Measurements from ENCODE around the gene PRKCH. TPM values are rescaled to one million over a fixed set of nuclear protein-coding genes. Genes with fewer than 3 reads are reported as not detected.

PRKCH gene
- total and polyA plus RNA-seq, 2 donors from 2014 or later, result 8.3 to 47.0 TPM

- intact Hi-C loops (cut with DNase I), result no loop called here
- Histone ChIP-seq H3K27ac (ENCODE audit: low read depth in 2 of 2, low read length in 2 of 2) (peak overlapping the region; percentile 33 to 98), H3K4me1 (ENCODE audit: control insufficient read depth in 2 of 3, insufficient read depth in 2 of 3, low read depth in 1 of 3, low read length in 3 of 3) (peaks cover 6 to 74% (median 51%) of the 10 kb centered on the region in 3 donors), H3K36me3 (ENCODE audit: control insufficient read depth in 2 of 3, insufficient read depth in 3 of 3, low read length in 3 of 3) (no peaks in the 10 kb centered on the region), H3K4me3 (ENCODE audit: low read length in 3 of 3) (no peak overlapping the region), H3K9ac (ENCODE audit: low read length in 3 of 3) (peak overlapping the region in 1 of 3 donors; percentile 17), H3K9me3 (ENCODE audit: control insufficient read depth in 2 of 3, insufficient read depth in 1 of 3, low read length in 3 of 3) (no peaks in the 10 kb centered on the region), H3K27me3 (ENCODE audit: control insufficient read depth, insufficient read depth, low read length) (no peaks in the 10 kb centered on the region)
- DNase-seq (no peak), FAIRE-seq (no peak)
- no peak for TF ChIP-seq CTCF (IDR thresholded peaks at IDR 0.05; ENCODE audit: borderline replicate concordance, extremely low read depth, insufficient read depth)
Observed at GRCh38 chr14:61565836-61566536, 244.6 kb downstream of the PRKCH start.

DNA sequence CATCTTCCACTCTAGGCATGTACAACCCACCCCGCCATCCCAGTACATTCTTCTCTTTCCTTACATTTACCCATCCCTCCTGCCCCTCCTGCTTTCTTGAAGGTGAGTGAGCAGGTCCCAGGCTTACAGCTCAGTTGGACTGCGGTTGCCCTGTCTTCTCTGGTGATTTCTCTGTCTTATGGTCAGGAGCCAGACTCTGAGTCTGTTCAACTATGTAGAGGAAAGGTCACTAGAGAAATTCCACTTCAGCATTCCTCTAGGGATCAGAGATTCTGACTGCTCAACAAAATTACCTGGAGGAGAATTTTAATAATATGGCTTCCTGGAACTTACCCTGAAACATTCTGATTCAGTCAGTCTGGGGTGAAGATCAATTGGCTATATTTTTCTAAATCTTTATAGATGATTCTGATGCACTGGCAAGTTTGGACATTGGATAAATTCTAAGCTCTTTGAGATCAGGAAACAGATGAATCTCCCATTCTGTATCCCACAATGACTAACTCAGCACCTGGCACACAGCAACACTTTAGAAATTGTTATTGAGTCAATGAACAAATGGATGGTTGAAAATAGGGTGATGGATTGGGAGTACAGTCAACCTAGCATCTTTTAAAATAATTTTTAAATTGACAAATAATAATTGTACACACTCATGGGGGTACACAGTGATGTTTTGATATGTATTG, 245.3 kb downstream of the PRKCH start:
- Histone ChIP-seq H3K27me3 (ENCODE audit: control insufficient read depth, insufficient read depth, low read length) (no peaks in the 10 kb centered on the region), H3K27ac (ENCODE audit: low read depth in 2 of 2, low read length in 2 of 2) (peak overlapping the region; percentile 33 to 98), H3K36me3 (ENCODE audit: control insufficient read depth in 2 of 3, insufficient read depth in 3 of 3, low read length in 3 of 3) (no peaks in the 10 kb centered on the region), H3K9me3 (ENCODE audit: control insufficient read depth in 2 of 3, insufficient read depth in 1 of 3, low read length in 3 of 3) (no peaks in the 10 kb centered on the region), H3K4me1 (ENCODE audit: control insufficient read depth in 2 of 3, insufficient read depth in 2 of 3, low read depth in 1 of 3, low read length in 3 of 3) (peaks cover 6 to 67% (median 44%) of the 10 kb centered on the region in 3 donors), H3K9ac (ENCODE audit: low read length in 3 of 3) (peak overlapping the region in 1 of 3 donors; percentile 17), H3K4me3 (ENCODE audit: low read length in 3 of 3) (no peak overlapping the region)
- no peak for FAIRE-seq
- intact Hi-C loops (cut with DNase I), result no loop called here
- peak in 1 of 5 donors; percentile 34 for DNase-seq
- TF ChIP-seq CTCF (IDR thresholded peaks at IDR 0.05; ENCODE audit: borderline replicate concordance, extremely low read depth, insufficient read depth), result no peak

- TF ChIP-seq CTCF (IDR thresholded peaks at IDR 0.05; ENCODE audit: borderline replicate concordance, extremely low read depth, insufficient read depth), result no peak
- Histone ChIP-seq H3K4me1 (ENCODE audit: control insufficient read depth in 2 of 3, insufficient read depth in 2 of 3, low read depth in 1 of 3, low read length in 3 of 3) (peaks cover 3 to 53% (median 34%) of the 10 kb centered on the region in 3 donors), H3K36me3 (ENCODE audit: control insufficient read depth in 2 of 3, insufficient read depth in 3 of 3, low read length in 3 of 3) (no peaks in the 10 kb centered on the region), H3K4me3 (ENCODE audit: low read length in 3 of 3) (peak overlapping the region in 2 of 3 donors; percentile 5 to 42), H3K27ac (ENCODE audit: low read depth in 2 of 2, low read length in 2 of 2) (peak overlapping the region; percentile 84 to 89), H3K9ac (ENCODE audit: low read length in 3 of 3) (peak overlapping the region in 2 of 3 donors; percentile 15 to 67), H3K9me3 (ENCODE audit: control insufficient read depth in 2 of 3, insufficient read depth in 1 of 3, low read length in 3 of 3) (no peaks in the 10 kb centered on the region), H3K27me3 (ENCODE audit: control insufficient read depth, insufficient read depth, low read length) (no peaks in the 10 kb centered on the region)
- no peak for FAIRE-seq
- DNase-seq, result peak in 2 of 5 donors; percentile 31 to 43
- intact Hi-C loops (cut with DNase I), result no loop called here
Observed at GRCh38 chr14:61567838-61568571, 246.6 kb downstream of the PRKCH start.

Measured in kidney (tissue), 14 donors.